Measurements from ENCODE around the gene SLC22A23.

- TF ChIP-seq CTCF (IDR thresholded peaks at IDR 0.05) (no peak), EP300 (IDR thresholded peaks at IDR 0.05) (no peak), POLR2A (IDR thresholded peaks at IDR 0.05) (no peak), POLR2AphosphoS5 (IDR thresholded peaks at IDR 0.05) (peak; percentile 56)
Measured at GRCh38 chr6:3438190-3439167, 18.4 kb downstream of the SLC22A23 start.

Measured in gastroesophageal sphincter (tissue), 3 donors.